SK-N-MC (cell line): ENCODE data around the gene SCN7A.
"Not testable (repeated sequence)": the region's sequence is repeated elsewhere in the genome, so short reads cannot be mapped to it uniquely, and the experiment has no call there.

Experiments
- DNase-seq: peaks from one replicate; pipeline ENCODE4 v3.0.0-alpha.2; 2011; ENCODE audit warnings: low read depth, low spot score
- H3K27ac ChIP-seq: fragments of 200-600 bp; sonication (generic); 2 replicates; pipeline ENCODE4 v1.5.1; 2016; ENCODE audit warnings: mixed run types
- H3K36me3 ChIP-seq: fragments of 200-600 bp; sonication (generic); 2 replicates; pipeline ENCODE4 v1.6.1; 2017; ENCODE audit warnings: antibody characterized with exemption, low read length, mixed read lengths; ENCODE audit not compliant: insufficient read depth
- H3K4me3 ChIP-seq: fragments of 200-600 bp; sonication (generic); 2 replicates; pipeline ENCODE4 v1.5.1; 2016
- H3K9ac ChIP-seq: fragments of 200-600 bp; sonication (generic); 2 replicates; pipeline ENCODE4 v1.8.0; 2017; ENCODE audit warnings: mixed run types, mixed read lengths; ENCODE audit not compliant: insufficient read length
- H3K9me3 ChIP-seq: fragments of 200-600 bp; sonication (generic); 2 replicates; pipeline ENCODE4 v1.6.1; 2017; ENCODE audit warnings: low read depth, mild to moderate bottlenecking, antibody characterized with exemption, low read length, moderate library complexity, mixed read lengths
- EZH2 ChIP-seq: fragments of 200-600 bp; sonication (generic); IDR thresholded peaks from one replicate; pipeline ENCODE4 v1.6.1; 2017; ENCODE audit warnings: antibody characterized with exemption
- FOXP2 ChIP-seq: optimal IDR thresholded peaks from 2 replicates; pipeline ENCODE3; 2011; ENCODE audit warnings: mild to moderate bottlenecking, moderate library complexity; ENCODE audit not compliant: insufficient read depth; ENCODE audit errors: extremely low read length, control extremely low read depth
- POLR2AphosphoS5 ChIP-seq: IDR thresholded peaks from 2 replicates; pipeline ENCODE4 v1.6.1; 2012; ENCODE audit warnings: mild to moderate bottlenecking, low read depth, low read length, borderline replicate concordance

The SCN7A gene

DNA sequence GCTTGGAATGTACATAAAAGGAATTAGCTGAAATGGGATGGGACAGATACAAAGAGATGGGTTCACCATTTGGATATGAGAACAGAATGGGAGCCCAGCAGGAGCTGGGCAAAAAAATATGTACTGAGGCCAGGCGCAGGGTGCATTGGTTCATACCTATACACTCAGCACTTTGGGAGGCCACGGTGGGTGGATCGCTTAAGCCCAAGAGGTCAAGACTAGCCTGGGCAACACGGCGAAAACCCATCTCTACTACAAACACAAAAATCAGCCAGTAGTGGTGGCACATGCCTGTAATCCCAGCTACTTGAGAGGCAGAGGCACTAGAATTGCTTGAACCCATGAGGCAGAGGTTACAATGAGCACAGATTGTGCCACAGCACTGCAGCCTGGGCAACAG, 30.4 kb downstream of the SCN7A start:
- no peak overlapping the region for H3K27ac ChIP-seq
- DNase-seq: no peak
- TF ChIP-seq EZH2: no peak
- TF ChIP-seq FOXP2: no peak
- no peak for TF ChIP-seq POLR2AphosphoS5

DNA sequence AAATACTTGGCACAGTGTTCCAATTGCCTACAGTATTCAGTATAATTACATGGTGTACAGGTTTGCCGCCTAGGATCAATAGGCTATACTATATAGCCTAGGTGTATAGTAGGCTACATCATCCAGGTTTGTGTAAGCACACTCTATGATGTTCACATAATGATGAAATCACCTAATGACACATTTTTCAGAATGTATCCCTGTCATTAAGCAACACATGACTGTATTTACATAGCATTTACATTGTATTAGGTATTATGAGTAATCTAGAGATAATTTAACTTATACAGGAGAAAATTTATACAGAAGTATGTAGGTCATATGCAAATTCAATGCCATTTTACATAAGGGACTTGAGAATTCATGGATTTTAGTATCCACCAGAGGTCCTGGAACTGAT, 35.4 kb downstream of the SCN7A start:
- DNase-seq: no peak
- TF ChIP-seq EZH2 (no peak), POLR2AphosphoS5 (no peak), FOXP2 (no peak)
- no peak overlapping the region for H3K27ac ChIP-seq
- no peaks in the 10 kb centered on the region for H3K36me3 ChIP-seq
- H3K9me3 ChIP-seq: no peaks in the 10 kb centered on the region; the same call in 1 of the 2 replicates
- no peak overlapping the region for H3K9ac ChIP-seq
- H3K4me3 ChIP-seq: no peak overlapping the region

More for the DNA sequence above, 30.4 kb downstream of the SCN7A start:
- H3K4me3 ChIP-seq: no peak overlapping the region
- no peak overlapping the region for H3K9ac ChIP-seq
- H3K9me3 ChIP-seq: no peaks in the 10 kb centered on the region; the same call in 1 of the 2 replicates
- no peaks in the 10 kb centered on the region for H3K36me3 ChIP-seq

DNA sequence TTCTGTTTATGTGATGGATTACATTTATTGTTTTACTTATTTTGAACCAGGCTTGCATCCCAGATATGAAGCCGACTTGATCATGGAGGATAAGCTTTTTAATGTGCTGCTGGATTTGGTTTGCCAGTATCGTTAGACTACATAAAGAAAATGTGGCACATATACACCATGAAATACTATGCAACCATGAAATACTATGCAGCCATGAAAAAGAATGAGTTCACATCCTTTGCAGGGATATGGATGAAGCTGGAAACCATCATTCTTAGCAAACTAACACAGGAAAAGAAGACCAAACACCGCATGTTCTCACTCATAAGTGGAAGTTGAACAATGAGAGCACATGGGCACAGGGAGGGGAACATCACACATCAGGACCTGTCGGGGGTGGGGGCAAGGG, 38.2 kb downstream of the SCN7A start:
- H3K9me3 ChIP-seq, H3K27ac ChIP-seq, H3K9ac ChIP-seq, DNase-seq, H3K4me3 ChIP-seq, H3K36me3 ChIP-seq: not testable (repeated sequence)

DNA sequence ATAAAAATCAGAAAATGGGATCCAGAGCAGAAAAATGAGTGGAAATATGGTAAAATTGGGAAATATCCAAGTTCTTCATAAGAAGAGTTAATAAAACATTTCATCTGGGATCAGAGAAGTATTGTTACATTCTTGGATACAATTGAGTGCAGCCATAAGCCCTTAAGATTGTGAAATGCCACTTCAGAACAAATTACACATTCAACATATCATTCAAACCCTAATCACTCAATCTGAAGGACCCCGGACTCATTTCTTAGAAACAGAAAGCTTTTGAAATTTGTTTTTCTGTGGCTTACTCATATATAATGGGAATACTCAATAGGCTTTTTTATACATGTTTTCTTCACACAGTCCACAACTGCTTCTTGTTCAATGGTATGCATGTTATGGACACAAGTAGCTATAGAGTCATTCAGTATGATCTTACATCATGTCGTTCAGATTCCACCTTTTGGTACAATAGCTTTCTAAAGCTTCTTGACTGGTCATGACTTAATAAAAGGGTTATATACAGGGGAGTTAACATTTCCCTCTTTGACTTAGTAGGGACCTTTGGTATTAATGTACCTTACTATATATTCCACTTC, 39.9 kb downstream of the SCN7A start:
- no peak for DNase-seq
- TF ChIP-seq POLR2AphosphoS5: no peak
- no peak overlapping the region for H3K4me3 ChIP-seq
- H3K9me3 ChIP-seq: no peaks in the 10 kb centered on the region
- no peak overlapping the region for H3K9ac ChIP-seq
- H3K27ac ChIP-seq: no peak overlapping the region
- H3K36me3 ChIP-seq: no peaks in the 10 kb centered on the region

DNA sequence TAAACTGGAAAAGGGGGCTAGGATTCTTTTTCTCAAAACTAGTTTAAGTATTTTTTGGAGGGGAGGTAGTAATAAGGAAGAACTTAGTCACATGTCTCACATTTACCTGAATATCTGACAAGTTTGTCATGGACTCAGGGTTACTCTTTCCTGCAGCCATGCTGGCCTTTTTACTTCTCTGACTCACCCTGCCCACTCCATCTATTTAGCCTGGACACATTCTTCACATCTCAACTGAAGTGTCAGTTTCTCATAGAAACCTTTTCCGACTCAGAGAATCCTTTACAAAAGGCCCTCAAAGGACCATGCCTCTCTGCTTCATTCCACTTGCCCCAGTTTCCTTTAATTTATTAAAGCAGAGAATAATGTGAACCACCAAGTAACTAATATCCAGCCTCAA, 42.6 kb downstream of the SCN7A start:
- DNase-seq: no peak
- TF ChIP-seq EZH2 (no peak), POLR2AphosphoS5 (no peak)

DNA sequence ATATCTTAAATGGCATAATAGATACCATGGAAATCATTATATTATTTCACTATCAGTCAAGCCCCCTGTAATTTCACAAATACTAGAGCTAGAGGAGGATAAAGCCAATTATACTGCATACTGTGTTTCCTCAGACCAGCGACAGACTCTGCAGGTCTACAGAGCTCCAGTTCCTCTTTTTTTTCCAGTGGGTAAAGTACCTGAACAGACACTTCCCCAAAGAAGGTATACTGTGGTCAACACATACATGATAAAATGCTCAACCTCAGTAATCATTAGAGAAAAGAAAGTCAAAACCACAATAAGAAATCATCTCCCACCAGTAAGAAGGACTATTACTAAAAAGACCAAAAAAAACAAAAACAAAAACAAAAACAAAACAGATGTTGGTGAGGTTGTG, 44.6 kb downstream of the SCN7A start:
- no peaks in the 10 kb centered on the region for H3K9me3 ChIP-seq
- no peak for DNase-seq

More for the DNA sequence above, 42.6 kb downstream of the SCN7A start:
- Histone ChIP-seq H3K9ac (no peak overlapping the region), H3K36me3 (no peaks in the 10 kb centered on the region), H3K9me3 (no peaks in the 10 kb centered on the region), H3K27ac (no peak overlapping the region), H3K4me3 (no peak overlapping the region)

DNA sequence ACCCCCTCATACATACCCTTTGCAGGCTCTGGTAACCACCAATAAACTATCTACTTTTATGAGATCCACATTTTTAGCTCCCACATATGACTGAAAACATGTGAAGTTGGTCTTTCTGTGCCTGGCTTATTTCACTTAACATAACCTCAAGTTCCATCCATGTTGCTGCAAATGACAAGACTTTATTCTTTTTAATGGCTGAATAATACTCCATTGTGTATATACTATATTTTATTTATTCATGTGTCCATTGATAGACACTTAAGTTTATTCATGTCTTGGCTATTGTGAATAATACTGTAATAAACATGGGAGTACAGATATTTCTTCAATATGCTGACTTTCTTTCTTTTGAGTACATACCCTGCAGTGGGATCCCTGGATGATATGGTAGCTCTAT, 45.9 kb downstream of the SCN7A start:
- no peak for DNase-seq
- no peak overlapping the region for H3K27ac ChIP-seq
- no peaks in the 10 kb centered on the region for H3K36me3 ChIP-seq
- TF ChIP-seq FOXP2 (no peak), EZH2 (no peak), POLR2AphosphoS5 (no peak)
- H3K4me3 ChIP-seq: no peak overlapping the region
- no peaks in the 10 kb centered on the region for H3K9me3 ChIP-seq
- H3K9ac ChIP-seq: no peak overlapping the region

More for the DNA sequence above, 44.6 kb downstream of the SCN7A start:
- no peak overlapping the region for H3K4me3 ChIP-seq
- TF ChIP-seq FOXP2: no peak
- no peak for TF ChIP-seq EZH2
- TF ChIP-seq POLR2AphosphoS5: no peak
- H3K27ac ChIP-seq: no peak overlapping the region
- H3K9ac ChIP-seq: no peak overlapping the region
- no peaks in the 10 kb centered on the region for H3K36me3 ChIP-seq

DNA sequence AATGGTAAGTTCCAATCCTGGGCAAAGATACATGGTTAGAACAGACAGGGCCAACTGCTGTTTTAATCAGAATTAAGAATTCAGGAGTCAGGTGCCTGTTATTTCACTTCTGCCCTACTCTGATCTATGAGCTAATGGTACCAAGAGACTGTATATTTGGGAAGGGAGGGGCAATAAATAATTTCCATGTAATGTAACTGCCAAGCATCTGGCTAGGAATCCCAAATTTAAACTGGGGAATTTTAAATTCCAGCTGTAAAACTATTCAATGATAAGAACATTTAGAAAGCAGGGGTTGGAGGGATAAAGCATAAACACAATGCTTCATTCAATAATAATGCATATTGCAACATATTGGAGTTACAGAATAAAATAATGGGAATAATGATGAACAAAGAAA, 49.7 kb downstream of the SCN7A start:
- no peak for DNase-seq
- Histone ChIP-seq H3K36me3 (no peaks in the 10 kb centered on the region), H3K9me3 (no peaks in the 10 kb centered on the region), H3K27ac (no peak overlapping the region), H3K4me3 (no peak overlapping the region), H3K9ac (no peak overlapping the region)
- TF ChIP-seq EZH2 (no peak), FOXP2 (no peak), POLR2AphosphoS5 (no peak)

DNA sequence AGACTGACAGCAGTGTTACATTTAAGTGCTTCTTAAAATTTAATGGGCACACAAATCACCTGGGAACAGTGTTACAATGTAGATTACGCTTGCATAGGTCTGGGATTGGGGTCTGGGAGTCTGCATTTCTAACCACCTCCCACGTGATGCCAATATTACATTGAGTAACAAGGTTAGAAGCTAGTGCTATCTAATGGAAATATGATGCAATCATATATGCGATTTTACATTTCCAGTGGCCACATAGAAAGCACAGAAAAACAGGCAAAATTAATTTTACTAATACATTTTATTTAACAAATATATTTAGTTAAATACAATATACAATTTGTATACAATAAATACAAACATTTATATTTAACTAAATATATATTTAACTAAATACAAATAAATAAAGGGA, 53.7 kb downstream of the SCN7A start:
- H3K9me3 ChIP-seq: no peaks in the 10 kb centered on the region
- no peak for DNase-seq
- H3K9ac ChIP-seq: no peak overlapping the region
- H3K27ac ChIP-seq: no peak overlapping the region
- no peak for TF ChIP-seq POLR2AphosphoS5
- TF ChIP-seq FOXP2: no peak
- no peak for TF ChIP-seq EZH2
- H3K36me3 ChIP-seq: no peaks in the 10 kb centered on the region
- no peak overlapping the region for H3K4me3 ChIP-seq
